D721Med (cell line): ENCODE measurements around the gene MGAT5.
"Not testable (repeated sequence)": the region's sequence is repeated elsewhere in the genome, so short reads cannot be mapped to it uniquely, and the experiment has no call there.

Source experiments
- DNase-seq: peaks from one replicate; pipeline ENCODE4 v3.0.0; 2011; ENCODE audit warnings: low spot score; ENCODE audit not compliant: insufficient read length
- FAIRE-seq: peaks from 2 replicates; lab custom pipeline; 2011; peaks lifted over from hg19 to GRCh38; lab: Jason Lieb, UNC
- TF ChIP-seq, protein P1 (sequence below): IDR thresholded peaks from 2 replicates; pipeline ENCODE4 v1.5.1; 2012; ENCODE audit warnings: mild to moderate bottlenecking, control low read depth; ENCODE audit not compliant: insufficient read depth; ENCODE audit errors: missing control alignments

Gene MGAT5

GRCh38 chr2:134288814-134289213 is 34.9 kb downstream of the MGAT5 start:
- TF ChIP-seq, protein P1, sequence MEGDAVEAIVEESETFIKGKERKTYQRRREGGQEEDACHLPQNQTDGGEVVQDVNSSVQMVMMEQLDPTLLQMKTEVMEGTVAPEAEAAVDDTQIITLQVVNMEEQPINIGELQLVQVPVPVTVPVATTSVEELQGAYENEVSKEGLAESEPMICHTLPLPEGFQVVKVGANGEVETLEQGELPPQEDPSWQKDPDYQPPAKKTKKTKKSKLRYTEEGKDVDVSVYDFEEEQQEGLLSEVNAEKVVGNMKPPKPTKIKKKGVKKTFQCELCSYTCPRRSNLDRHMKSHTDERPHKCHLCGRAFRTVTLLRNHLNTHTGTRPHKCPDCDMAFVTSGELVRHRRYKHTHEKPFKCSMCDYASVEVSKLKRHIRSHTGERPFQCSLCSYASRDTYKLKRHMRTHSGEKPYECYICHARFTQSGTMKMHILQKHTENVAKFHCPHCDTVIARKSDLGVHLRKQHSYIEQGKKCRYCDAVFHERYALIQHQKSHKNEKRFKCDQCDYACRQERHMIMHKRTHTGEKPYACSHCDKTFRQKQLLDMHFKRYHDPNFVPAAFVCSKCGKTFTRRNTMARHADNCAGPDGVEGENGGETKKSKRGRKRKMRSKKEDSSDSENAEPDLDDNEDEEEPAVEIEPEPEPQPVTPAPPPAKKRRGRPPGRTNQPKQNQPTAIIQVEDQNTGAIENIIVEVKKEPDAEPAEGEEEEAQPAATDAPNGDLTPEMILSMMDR = no peak
- DNase-seq = no peak

GRCh38 chr2:134289225-134289624 is 35.4 kb downstream of the MGAT5 start:
- FAIRE-seq (no peak), DNase-seq (no peak)
- TF ChIP-seq, protein P1 = no peak

More at GRCh38 chr2:134288814-134289213, 34.9 kb downstream of the MGAT5 start:
- FAIRE-seq = no peak

GRCh38 chr2:134290358-134290757 is 36.5 kb downstream of the MGAT5 start:
- FAIRE-seq = no peak
- TF ChIP-seq, protein P1 = no peak
- no peak for DNase-seq

DNA sequence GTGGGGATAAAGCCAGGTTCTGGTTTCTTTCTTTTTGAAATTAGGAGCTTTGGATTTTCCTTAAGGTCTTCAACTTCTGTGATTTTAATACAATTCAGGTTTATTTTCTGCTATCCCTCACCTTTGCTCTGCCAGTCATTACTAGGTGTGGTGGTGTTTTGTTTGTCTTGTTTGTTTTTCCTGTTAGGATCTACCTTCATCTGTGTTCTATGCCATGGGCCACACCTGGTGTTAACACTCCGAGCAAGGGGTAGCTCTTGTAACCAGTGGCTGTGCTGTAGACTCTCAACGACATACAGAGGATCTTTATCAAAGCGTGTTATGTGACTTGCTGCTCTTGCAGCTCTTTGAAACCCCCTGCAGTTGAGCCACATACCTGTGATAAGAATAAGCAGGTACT is 38.6 kb downstream of the MGAT5 start:
- TF ChIP-seq, protein P1 = no peak
- DNase-seq (no peak), FAIRE-seq (no peak)

DNA sequence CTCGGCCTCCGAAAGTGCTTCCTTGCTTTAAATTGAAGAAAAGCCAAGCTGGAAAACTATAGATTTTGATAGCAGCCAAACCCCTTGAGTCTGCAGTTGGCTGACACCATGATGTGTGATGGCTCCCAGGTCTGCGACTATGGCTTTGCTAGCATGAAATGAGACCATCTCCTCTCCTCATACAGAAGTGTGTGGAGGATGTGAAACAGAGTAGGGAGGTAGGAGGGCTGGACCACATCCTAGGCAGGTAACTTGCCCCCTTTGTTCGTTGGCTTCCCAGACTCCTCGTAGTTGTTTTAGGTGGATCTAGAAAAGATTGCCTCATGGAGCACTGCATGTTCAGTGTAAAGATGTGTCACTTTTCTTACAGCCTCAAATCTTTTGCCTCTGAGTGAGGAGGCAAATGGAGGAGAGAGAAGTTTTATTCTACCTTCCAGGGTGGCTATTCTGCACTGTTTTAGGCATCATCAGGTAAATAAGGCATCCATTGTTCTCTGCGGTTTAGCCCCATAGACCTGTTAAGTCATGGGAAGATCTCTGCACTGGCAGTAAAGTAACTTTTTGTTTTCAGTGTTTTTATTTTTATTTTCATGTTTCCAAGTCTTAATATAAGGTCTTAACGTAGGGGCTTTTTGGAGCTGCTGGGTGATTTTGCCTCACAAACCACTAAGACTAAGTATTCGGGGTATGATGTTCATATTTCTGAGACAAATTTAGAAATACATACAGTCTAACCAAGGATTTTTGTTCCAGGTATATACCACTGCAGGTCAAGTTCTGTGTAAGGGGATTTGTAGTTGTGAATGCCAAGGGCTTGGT is 40.1 kb downstream of the MGAT5 start:
- no peak for DNase-seq
- TF ChIP-seq, protein P1 = no peak
- no peak for FAIRE-seq

DNA sequence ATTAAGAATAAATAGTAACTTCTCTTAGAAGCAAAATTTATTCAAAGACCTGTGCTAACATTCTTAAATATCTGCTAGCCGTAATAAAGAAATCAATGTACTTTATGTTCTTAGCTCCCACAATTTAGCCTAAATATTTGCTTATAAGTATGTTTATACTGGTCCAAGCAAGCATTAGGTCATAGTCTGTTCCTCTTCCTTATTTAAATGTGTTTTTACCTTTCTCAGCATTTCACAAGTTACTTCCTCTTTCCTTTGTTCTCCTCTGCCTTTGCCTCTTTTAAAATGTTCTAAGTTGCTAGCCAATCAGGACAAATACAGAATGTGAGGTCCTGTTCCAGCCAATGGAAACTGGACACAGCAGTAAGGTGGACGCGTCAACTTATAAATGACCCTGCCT is 40.7 kb downstream of the MGAT5 start:
- DNase-seq, FAIRE-seq: not testable (repeated sequence)

DNA sequence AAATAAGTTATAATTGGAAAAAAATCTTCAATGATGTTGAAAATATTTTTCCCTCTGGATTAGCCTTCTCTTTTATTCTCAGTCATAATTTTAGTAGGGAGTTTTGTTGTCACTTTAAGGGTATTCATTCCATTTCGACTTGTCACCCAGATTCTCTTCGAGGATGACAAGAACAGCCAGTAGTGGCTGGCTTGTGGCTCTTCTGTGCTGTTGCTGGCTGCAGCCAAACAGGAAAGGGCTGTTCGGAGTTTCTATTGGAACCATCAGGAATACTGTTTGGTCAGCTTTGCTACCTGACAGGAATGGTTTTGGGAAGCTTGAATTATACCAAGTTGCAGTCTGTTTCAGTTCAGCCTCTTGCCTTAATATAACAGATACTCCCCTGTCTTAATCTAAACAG is 41.6 kb downstream of the MGAT5 start:
- TF ChIP-seq, protein P1 = no peak
- no peak for FAIRE-seq
- DNase-seq = no peak

DNA sequence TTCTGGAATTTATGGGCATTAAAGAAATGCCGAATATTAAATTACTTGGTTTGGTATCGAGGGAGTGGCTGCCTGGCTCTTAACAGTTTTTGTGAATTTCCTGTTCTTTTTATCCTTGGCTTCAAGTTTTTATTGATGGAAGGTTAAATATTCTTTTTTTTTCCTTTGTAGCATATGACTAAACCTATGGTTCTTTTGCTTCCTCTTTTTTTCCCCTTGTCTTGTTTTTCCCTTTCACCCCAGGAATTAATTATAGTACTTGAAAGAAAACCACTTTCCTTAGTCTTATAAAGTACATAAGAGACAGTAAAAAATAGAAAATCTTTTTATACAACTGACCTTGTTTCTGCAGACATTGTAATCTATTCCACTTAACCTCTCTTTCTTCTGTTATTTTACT is 42.4 kb downstream of the MGAT5 start:
- TF ChIP-seq, protein P1 = no peak
- no peak for DNase-seq
- FAIRE-seq = no peak
